8988T (cell line): ENCODE results near the gene JSRP1.

ENCODE experiments used
- DNase-seq: peaks from one replicate; pipeline ENCODE4 v3.0.0; 2011

The JSRP1 gene

DNA sequence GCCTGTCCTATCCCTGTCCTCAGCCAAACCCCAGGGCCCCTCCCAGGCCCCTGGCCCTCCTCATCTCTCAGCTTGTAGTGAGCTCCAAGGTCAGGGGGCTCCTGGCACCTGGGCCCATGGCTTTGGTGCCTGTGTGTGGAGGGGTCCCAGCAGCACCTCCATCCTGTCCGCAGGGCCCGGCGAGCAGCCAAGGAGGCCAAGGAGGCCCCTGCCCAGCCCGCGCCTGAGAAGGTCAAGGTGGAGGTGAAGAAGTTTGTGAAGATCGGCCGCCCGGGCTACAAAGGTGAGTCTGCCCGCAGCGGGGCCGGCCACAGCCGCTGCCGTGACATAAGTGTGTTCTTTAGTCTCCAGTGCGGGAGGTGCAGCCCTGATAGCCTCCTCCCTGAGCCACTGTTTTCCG, 10.9 kb downstream of the JSRP1 start:
- no peak for DNase-seq

DNA sequence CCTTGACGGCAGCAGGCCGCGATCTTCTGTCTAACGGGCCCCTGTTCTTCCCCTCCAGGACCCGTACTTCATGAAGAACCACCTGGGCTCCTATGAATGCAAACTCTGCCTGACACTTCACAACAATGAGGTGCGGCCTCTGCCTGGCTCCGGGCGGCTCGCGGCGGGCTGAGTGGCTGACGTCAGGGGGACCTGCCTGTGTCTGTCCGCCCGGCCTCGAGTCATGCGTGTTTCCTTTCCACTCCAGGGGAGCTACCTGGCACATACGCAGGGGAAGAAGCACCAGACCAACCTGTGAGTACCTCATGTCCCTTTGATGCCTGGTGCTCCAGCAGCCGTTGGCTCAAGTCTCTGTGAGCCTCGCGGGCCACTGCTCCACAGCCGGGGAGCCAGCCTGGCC, 11.7 kb downstream of the JSRP1 start:
- no peak for DNase-seq

DNA sequence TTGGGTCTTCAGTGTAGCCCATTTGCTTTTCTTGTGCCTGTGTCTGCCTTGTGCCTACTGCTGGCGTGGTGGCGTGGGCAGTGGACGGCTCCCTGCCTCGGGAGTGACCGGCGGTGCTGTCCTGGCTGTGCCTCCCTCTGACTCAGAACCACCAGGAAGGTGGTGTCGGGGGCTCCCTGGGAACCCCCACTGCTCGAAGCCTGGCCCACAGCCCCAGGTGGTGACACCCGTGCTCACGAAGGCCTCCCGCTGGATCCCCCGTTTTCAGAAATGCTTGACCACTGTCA, 12.1 kb downstream of the JSRP1 start:
- DNase-seq = no peak

DNA sequence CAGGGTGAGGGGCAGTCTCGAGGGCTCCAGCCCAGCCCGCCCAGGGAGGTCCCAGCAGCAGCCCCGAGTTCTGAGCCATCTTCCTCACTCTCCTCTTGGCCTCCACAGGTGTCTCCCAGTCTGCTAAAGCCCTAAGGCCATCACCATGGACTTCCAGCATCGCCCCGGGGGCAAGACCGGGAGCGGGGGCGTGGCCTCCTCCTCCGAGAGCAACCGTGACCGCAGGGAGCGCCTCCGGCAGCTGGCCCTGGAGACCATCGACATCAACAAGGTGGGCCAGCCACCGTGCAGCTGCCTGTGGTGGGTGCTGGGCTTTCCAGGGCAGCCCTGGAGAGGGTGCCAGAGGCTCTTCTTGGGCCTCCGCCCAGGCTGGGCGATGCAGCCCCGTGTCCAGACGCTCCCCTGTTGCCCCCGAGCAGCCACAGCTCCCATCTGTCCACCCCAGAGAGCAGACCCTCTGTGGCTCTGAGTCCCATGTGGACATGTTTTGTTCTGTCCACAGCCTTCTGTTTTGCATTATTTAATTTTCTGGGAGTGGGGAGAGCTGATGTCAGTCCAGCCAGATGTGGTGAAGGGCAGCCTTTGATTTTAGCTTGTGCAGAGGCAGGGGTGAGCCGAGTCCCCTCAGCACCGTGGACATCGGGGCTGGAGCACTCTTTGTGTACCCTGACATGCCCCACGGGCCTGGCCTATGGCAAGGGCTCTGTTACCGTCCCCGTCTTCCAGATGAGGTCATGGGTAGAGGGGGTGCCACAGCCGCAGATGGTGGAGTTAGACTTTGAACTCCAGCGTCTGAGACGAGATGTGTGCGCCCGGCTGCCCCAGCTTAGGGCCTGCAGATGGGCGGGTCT, 12.7 kb downstream of the JSRP1 start:
- no peak for DNase-seq

DNA sequence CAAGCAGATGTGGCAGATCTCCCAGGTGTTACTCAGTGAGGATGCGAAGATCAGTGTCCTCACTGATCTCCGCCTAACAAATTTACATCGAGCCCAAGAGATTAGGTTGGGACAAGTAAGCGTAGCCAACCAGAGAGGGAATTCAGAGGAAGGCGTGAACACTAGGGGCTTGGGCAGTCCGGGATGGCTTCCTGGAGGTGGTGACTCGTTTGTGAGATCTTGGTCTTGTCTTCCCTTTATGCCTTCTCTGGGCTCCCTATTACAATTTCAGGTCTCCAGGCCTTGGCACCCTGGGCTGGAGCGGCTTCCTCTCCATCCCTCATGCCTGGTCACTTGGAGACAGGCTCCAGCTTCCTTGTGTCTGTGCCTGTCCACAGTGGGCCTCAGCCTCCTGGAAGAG, 13.4 kb downstream of the JSRP1 start:
- no peak for DNase-seq

DNA sequence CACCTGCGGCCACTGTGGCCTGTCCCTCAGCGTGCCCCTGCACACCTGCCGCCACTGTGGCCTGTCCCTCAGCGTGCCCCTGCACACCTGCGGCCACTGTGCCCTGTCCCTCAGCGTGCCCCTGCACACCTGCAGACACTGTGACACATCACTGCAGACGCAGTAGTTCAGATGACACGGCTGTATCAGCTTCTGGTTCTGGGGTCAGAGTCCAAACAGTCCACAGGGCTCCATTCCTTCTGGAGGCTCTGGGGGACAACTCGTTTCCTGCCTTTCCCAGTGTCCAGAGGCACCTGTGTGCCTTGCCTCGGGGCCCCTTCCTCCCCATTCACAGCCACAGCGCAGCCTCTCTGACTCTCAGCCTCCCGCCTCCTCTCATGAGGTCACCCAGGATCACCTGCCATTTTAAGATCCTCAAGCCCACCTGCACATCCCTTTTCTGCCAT, 14.1 kb downstream of the JSRP1 start:
- DNase-seq = no peak

DNA sequence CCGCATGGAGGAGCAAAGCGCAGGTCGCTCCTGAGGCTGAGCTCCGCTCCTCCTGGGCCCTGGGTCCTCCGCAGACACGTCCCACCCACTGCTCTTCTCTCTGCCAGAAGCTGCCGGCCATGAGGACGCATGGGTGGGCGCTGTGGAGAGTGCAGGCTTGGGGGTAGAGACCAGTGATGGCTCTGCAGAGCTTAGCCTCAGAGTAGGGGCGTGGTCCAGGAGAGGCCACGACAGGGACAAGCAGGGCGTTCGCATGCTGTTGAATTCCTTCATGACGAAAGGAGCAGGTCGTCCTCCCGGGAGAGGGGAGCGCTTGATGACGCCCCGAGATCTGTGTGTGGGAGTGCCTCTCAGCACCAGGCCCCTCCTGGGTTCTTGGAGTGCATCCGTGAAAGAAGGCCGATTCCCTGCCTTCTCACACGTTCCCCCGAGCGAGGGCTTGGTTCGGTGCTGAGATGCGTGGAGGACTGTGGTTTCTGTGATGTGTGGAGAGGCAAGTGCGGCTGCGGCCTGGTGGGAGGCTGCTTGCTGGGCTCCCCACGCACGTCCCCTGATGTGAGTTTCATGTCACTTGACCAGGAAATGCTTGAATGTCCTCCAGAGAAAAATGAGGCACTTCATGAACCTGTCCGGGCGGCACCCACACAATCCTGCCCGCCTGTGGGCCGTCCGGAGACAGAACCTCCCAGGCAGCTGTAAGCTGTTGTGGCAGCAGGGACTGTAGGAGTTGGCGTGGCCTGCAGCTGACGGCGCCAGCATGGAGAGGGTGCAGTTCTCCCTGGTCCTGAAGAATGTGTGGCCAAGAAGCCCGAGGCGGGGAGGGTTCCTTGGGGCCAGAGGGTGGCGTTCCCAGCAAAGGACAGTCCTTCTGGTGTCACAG, 15.1 kb downstream of the JSRP1 start:
- no peak for DNase-seq

DNA sequence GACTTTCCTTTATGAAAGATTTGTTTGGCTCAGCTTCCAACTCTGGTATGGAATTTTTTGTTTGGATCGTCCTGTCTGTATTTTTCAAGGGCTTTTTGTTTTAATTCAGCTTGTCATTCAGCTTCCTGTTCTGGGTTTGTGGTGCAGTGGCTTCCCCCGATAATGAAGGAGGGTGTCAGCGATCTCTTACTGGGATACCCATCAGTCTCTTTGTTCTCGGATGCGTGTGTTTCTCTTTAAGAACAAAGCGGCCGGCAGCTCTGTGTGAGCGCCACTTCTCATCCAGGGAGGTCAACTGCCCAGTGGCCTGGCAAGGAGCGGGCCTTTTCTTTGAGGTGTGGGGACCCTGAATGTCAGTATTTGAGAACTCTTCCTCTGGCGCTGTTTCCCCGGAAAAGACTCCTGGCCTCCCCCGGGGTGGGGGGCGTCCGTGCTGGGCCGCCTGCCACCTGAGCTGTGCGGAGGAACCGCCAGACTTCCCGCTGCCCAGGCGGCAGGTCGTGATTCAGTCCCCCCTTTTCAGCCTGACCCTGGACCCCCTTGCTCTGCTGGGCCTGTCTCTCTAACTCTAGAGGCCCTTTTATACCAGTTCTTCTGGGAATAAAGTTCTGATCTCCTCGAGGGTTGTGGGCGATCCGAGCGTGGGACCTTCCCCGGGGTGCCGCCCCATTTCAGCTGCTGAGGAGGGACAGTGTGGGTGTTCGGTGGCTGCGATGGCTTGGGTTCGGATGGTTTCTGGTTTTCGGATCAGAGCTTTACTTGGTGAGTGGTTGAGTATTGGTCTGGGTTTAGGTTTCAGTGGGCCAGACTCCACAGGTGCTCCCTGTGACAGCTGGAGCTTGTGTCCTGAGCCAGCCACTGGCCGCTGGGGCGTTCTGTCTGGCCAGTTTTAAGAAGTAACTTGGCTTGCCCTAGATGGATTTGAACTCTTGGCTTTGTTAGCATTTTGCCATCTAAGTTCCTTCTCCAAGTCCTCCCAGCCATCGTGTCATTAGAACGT, 16.1 kb downstream of the JSRP1 start:
- no peak for DNase-seq

DNA sequence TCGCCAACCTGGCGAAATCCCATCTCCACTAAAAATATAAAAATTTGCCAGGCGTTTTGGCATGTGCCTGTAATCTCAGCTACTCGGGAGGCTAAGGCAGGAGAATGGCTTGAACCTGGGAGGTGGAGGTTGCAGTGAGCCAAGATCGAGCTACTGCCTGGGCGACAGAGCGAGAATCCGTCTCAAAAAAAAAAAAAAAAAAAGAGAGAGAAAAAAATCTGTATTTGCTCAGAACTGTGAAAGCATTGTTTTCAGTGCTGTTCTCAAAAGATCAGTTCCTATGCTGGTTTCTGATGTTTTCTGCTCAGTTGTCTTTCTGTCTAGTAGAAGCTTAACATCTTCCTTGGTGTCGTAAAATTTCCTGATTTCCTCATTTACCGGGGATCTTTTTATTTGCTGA, 17.0 kb downstream of the JSRP1 start:
- DNase-seq = no peak

DNA sequence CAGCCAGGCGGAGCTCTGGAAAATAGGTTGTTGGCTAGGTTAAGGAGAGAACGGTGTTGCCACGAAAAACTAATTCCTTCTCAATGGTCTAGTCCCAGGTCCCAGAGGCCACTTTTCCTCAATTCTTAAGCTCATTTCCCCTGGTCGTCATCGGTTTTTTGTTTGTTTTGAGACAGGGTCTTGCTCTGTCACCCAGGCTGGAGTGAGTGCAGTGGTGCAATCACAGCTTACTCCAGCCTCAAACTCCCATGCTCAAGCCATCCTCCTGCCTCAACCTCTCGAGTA, 18.4 kb downstream of the JSRP1 start:
- DNase-seq = no peak

DNA sequence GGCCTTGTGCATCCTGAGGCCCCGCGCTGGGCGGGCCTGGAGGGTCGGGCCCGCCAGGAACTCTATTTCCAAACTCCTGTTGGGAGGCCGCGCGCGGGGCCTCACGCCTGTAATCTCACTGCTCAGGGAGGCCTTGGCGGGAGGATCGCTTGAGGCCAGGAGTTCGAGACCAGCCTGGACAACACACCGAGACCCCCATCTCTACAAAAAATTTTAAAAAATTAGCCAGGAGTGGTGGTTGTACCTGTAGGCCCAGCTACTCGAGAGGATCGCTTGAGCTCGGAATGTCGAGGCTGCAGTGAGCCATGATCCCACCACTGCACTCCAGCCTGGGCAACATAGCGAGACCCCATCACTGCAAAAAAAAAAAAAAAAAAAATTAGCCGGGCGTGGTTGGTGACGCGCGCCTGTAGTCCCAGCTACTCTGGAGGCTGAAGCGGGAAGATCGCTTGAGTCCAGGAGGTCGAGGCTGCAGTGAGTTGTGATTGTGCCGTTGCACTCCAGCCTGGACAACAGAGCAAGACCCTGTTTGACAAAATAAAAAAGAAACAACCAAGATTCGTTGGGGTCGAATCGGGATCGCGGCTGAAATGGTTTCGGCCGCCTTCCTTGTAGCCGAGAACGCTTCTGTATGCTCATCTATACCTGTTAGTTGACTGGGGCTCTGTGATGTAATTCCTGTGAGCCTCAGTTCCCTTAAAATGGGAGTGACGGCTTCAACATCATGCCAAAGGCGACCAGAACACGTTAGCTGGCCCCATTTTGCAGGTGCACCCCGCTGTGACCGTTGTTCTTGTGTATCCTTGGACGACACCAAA, 19.0 kb downstream of the JSRP1 start:
- DNase-seq = no peak

DNA sequence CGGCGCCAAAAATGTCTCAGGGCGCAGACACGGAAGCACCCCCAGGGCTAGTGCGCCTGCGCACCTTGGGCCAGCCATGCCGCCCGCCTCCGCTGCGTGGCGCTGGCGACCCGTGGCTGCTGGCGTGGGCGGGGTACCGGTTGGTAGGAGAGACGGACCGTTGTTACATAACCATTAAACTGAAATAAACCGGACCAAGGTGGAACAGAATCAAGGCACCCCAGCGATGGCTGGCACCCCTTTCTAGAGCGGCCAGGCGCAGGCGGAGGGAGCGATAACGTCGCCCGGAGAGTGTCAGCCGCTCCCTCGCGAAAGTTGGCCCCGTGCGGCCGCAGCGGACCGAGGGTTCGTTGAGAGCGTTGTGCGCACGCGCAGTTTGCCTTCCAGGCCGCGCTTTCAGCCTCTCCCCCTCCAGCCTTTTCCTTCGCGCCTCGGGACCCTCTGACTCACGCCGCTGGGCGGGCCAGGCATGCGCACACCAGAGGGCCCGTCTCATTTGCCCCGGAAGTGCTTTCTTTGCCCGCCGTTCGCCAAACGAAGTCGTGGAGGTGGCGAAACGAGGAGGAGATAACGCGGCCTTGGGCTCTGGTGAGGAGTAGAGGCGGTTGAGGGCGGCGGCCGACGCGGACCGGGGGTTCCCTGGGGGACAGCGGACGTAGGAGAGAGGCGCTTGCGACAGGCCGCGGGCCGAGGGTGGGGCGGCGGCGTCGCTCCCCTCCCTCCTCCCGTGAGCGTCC, 19.7 kb downstream of the JSRP1 start, which contains the start of the genes PLEKHJ1 and SF3A2:
PLEKHJ1 (minus strand) TSS at position 16 of the 737 bp plus-strand sequence. CDS start 81 bp downstream, outside the sequence.
SF3A2 (plus strand) TSS at position 511 of the 737 bp plus-strand sequence. CDS start 6,595 bp downstream, outside the sequence.
- peak; percentile 93 for DNase-seq

DNA sequence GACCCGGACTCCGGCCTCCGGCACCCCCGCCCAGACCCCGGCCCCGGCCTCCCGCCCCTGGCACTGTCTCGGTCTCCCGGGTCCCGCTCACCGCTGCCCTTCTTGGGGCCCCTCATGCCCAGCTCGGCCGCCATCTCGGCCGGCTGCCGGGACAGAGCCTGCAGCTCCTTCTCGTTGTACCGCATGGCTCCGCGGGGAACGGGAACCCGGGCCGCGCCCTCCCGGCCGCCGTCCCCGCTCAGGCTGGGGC, 20.2 kb downstream of the JSRP1 start:
- no peak for DNase-seq

DNA sequence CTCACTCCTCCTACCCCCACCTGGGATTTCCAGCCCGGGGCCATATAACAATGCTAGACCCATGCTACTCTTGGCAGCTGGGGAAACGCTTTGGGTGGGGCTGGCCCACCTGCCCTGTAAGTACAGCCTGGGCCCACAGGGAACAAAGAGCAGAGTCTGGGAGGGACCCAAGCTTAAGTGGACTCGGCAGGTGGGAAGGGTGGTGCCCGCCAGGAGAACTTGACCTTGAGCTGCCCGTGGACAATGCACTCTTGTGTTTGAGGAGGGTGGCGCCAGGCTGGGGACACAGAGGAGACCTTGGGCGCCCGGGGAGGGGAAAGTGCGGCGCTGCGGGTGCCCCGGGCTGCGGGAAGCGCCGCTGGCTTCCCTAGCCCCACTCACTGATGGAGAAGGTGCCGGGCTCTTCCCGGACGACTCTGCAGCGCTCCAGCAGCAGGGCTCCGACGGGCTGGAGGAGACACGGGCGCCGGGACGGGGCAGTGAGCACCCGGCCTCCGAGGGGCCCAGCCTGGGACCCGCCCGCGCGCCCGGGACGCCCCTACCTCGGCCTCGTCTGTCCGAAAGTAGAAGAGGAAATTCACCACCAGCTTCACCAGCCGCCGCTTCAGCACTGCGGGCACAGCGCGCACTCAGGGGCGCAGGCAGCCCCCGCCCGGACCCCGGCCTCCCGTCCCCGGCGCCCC, 20.7 kb downstream of the JSRP1 start:
- no peak for DNase-seq

DNA sequence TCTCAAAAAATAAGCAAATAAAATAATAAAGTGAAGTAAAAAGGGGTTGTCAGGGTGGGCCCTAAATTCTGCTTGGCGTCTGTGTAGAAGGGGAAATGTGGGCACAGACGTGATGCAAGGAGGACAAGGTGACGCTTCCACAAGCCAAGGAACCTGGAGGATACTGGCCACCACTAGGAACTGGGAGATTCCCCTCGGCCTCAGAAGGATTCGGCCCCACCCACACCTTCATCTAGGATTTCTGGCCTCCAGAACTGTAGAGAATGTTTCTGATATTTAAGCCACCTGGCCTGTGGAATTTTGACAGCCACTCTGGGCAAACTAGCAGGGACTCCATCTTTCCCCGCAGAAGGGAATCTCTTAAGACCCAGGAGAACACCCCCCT, 21.2 kb downstream of the JSRP1 start:
- no peak for DNase-seq

DNA sequence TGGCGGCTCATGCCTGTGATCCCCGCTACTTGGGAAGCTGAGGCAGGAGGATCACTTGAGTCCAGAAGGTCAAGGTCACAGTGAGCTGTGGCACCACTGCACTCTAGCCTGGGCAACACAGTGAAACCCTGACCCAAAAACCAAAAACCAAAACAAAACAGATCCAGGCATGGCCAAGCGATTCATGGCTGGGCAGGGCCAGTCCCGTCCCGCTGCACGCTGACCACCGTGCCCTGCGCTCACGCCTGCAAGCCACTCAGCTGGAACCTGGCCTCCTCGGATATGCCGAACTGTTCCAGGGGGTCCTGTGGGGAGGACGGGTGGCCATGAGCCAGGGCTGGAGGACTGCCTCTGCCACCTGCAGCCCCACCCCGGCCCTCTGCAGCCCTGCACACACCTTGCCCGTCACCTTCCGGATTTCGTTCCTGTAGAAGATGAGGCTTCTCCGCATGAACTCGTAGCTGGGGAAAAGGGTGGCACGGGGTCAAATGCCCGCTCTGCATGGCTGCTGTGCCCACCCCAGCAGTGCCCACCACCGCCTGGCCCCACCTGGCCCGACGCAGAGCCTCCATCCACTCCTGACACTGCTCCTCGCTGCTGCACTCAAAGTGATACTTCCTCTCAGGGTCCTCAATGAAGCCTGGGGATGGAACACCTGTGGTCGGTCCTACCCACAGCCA, 22.5 kb downstream of the JSRP1 start:
- DNase-seq = no peak

DNA sequence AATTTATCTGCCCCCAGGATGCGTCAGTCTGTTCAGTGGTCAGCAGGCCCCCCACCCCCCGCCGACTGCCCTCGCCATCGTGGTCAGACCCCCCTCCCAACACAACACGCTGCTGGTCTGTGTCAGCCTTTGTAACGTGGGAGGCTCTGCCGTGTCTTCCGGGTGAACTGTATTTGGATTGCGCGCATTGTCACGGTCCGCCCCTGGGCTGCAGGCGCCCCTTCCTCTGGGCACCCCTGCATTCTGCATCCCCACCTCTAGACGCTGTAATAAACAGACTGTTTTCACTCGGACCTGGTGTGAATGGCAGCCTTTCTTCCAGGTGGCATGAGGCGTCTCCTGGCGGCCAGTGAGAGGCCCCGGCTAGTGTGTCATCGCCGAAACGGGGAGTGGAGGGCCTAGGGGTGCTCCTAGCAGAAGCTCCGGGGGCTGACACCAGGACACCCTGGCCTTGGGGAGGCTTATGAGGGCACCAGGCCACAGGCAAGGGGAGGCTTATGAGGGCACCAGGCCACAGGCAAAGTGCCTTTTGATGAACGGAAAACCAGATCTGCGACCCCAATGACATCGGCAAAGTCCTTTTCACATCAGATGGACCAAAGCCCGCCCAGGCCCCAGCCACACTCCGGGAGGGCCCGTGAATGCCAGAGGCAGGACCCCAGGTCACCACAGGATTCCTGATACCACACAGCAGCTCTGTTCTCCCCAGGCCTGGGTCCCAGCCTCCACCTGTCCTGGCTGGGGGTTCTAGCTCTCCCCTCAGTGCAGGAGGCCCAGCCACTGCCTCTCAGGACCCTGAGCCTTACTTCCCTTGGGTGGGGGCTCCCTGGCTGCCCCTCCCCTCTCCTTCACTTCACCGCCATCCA, 23.7 kb downstream of the JSRP1 start:
- no peak for DNase-seq

DNA sequence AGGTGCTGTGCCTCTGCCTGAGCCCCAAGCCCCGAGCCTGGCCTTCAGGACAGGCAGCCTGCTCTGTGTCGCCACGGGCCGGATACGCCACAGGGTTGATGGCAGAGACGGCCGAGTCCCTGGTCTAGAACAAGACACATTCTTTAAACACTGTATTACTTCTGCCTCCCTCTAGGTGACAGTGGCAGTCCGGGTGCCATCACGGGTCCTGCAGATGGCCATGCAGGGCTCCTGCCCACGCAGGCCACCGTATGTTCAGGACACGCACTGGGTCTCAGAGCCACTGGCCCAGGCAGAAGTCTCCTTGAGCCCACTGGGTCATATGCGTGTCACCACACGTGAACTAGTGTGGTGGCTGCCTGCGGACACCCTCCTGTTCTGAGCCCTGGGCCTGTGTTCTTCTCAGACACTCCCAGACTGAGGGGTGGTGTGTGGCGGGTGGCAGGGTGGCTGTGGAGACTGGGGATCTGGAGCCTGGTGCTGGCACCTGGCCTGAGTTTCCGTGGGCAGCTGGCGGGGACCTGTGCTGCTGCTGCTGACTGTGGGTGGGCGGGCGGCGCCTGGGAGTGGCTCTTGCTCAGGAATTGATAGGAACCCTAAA, 24.5 kb downstream of the JSRP1 start:
- peak; percentile 74 for DNase-seq
